ENCODE measurements around the gene PSMD13. TPM values are rescaled to one million over a fixed set of nuclear protein-coding genes. Genes with fewer than 3 reads are reported as not detected.

The PSMD13 gene
- total and polyA plus RNA-seq, 2 donors (not counting 1 experiment from before 2014, with no cell fraction given): 98.0 to 104 TPM

GRCh38 chr11:207208-207862 is 29.4 kb upstream of the PSMD13 start, which contains the start of the genes BET1L and RIC8A:
TSS of gene BET1L (minus strand) at chr11:207399. CDS start at chr11:207321, 78 bp downstream.
TSS of gene RIC8A (plus strand) at chr11:207708. CDS start at chr11:208855, 1,147 bp downstream.
- ATAC-seq (ENCODE audit: low read depth): peak; percentile 79
- CTCF ChIA-PET: interaction anchor here (0.5 to 4.0 kb wide), 13 partner anchors 30 to 424 kb away, joined by 3 to 33 read pairs (median 4); partner anchors contain the start of gene PTDSS2

More at GRCh38 chr11:207208-207862, 29.4 kb upstream of the PSMD13 start, which contains the start of the genes BET1L and RIC8A:
- POLR2A ChIA-PET: interaction anchor here (0.5 to 3.2 kb wide), 20 partner anchors 10 to 1176 kb away, joined by 3 to 25 read pairs (median 4); partner anchors contain the start of genes LRRC56, PGGHG, PNPLA2 and PSMD13
- Histone ChIP-seq H3K79me2 (ENCODE audit: control insufficient read depth, insufficient read depth, low read length) (peaks cover 72% of the 10 kb centered on the region), H3K9me3 (ENCODE audit: control extremely low read depth in 1 of 3, control insufficient read depth in 2 of 3, insufficient read depth in 1 of 3, low read length in 2 of 3) (no peaks in the 10 kb centered on the region), H3K36me3 (replicated peaks in 1 of 2; ENCODE audit: control extremely low read depth in 1 of 2, control insufficient read depth in 1 of 2, extremely low read depth in 1 of 2, insufficient read depth in 2 of 2, low read length in 1 of 2) (peaks cover 0 to 55% of the 10 kb centered on the region in 2 experiments), H2AFZ (ENCODE audit: insufficient read depth, low read depth, low read length, poor library complexity, severe bottlenecking) (peak within 1 kb of the TSS; percentile 69), H3K4me3 (ENCODE audit: control extremely low read depth in 1 of 5, extremely low read depth in 1 of 5, insufficient read depth in 1 of 5, low read depth in 2 of 5, low read length in 4 of 5) (peak within 1 kb of the TSS; percentile 87 to 98 (median 91)), H3K4me2 (replicated peaks; ENCODE audit: low read depth, low read length, poor library complexity, severe bottlenecking) (peak within 1 kb of the TSS; percentile 98), H3K27ac (ENCODE audit: low read length in 2 of 2) (peak within 1 kb of the TSS; percentile 96 to 98), H3K4me1 (ENCODE audit: control insufficient read depth in 2 of 2, insufficient read depth in 2 of 2, low read length in 2 of 2) (peaks cover 26 to 43% of the 10 kb centered on the region in 2 donors), H3K9ac (ENCODE audit: low read length) (peak within 1 kb of the TSS; percentile 93), H3K27me3 (replicated peaks in 1 of 4; ENCODE audit: control extremely low read depth in 1 of 4, control insufficient read depth in 3 of 4, insufficient read depth in 4 of 4, low read length in 3 of 4) (no peaks in the 10 kb centered on the region), H4K20me1 (ENCODE audit: control insufficient read depth, insufficient read depth, low read length, poor library complexity, severe bottlenecking) (peaks cover 79% of the 10 kb centered on the region)
- intact Hi-C loops (cut with micrococcal nuclease): loop anchor here (1.0 to 5.0 kb wide), 7 partner anchors 29 to 590 kb away; partner anchors contain the start of genes HRAS, LRRC56, PSMD13 and SIRT3
- Mint-ChIP-seq H3K27ac (peak within 1 kb of the TSS; percentile 100), H3K9me3 (ENCODE audit: insufficient read depth) (no peaks in the 10 kb centered on the region), H3K4me3 (peak within 1 kb of the TSS; percentile 98), H3K27me3 (no peaks in the 10 kb centered on the region), H3K4me1 (peaks cover 53% of the 10 kb centered on the region)
- DNase-seq: peak; percentile 99
- TF ChIP-seq CTCF (IDR thresholded peaks at IDR 0.05) (no peak), EZH2 (IDR thresholded peaks at IDR 0.05; ENCODE audit: borderline replicate concordance, insufficient read depth, low read depth, low read length, poor library complexity, severe bottlenecking) (no peak)
- WGBS (ENCODE audit: insufficient coverage): under 1% methylated on average over 62 of the region's 63 CpGs

Data from B cell (primary cell).